DND-41 (cell line): ENCODE data around the gene PI16.

Experiments used
- CTCF ChIP-seq: IDR thresholded peaks from 2 replicates; pipeline ENCODE4 v1.5.1; 2012; ENCODE audit warnings: borderline replicate concordance, low read length, moderate library complexity, mild to moderate bottlenecking; ENCODE audit not compliant: poor library complexity, severe bottlenecking; ENCODE audit errors: extremely low read depth
- EZH2 ChIP-seq: IDR thresholded peaks from 3 replicates; pipeline ENCODE4 v1.6.1; 2012; ENCODE audit warnings: borderline replicate concordance, low read depth, mild to moderate bottlenecking, moderate library complexity, low read length, inconsistent platforms; ENCODE audit not compliant: severe bottlenecking

- TF ChIP-seq EZH2: no peak
- no peak for TF ChIP-seq CTCF
Observed at GRCh38 chr6:36920049-36920448, 34.5 kb upstream of the PI16 start.
